ENCODE measurements around the gene PNMA6E.

PNMA6E gene

GRCh38 chrX:153347530-153347929 is 53.6 kb downstream of the PNMA6E start:
- no peak for DNase-seq

Measured in CD4-positive, alpha-beta T cell treated with Interleukin-17A for 1 hour (primary cell).